Stimulated activated naive B cell treated with anti-CD40 and anti-IgM and Interleukin-4, amounts not matched to agents 10 μg/mL and 1 μg/mL and 100 μg/mL, for 72 hours (primary cell): ENCODE results near the gene TLR5.

Experiments
- ATAC-seq, 2 donors: fragments of 150-1000 bp; cut with Tn5 transposase; replicated peaks; 2 replicates each; pipeline ENCODE4 v1.10.0; 2021; ENCODE audit warnings: moderate library complexity in 1 of 2
- DNase-seq: peaks from one replicate; pipeline ENCODE4 v3.0.0; 2021
- H3K27ac Mint-ChIP-seq: one replicate; pipeline ENCODE4 v1.8.0; 2022; ENCODE audit warnings: mild to moderate bottlenecking, mixed read lengths
- H3K27me3 Mint-ChIP-seq, 2 donors: one replicate each; pipeline ENCODE4 v1.8.0; 2022; ENCODE audit warnings: mixed read lengths in 2 of 2
- H3K36me3 Mint-ChIP-seq, 2 donors: one replicate each; pipeline ENCODE4 v1.8.0; 2022; ENCODE audit warnings: mixed read lengths in 2 of 2, mild to moderate bottlenecking in 1 of 2
- H3K4me1 Mint-ChIP-seq, 2 donors: one replicate each; pipeline ENCODE4 v1.8.0; 2022; ENCODE audit warnings: mixed read lengths in 2 of 2, mild to moderate bottlenecking in 1 of 2
- H3K4me3 Mint-ChIP-seq, 2 donors: one replicate each; pipeline ENCODE4 v1.8.0; 2022; ENCODE audit warnings: mild to moderate bottlenecking in 2 of 2, mixed read lengths in 2 of 2, moderate library complexity in 1 of 2
- H3K9me3 Mint-ChIP-seq, 2 donors: one replicate each; pipeline ENCODE4 v1.8.0; 2022; ENCODE audit warnings: mixed read lengths in 2 of 2, mild to moderate bottlenecking in 1 of 2

Gene TLR5

GRCh38 chr1:223082914-223083313 lies 60.1 kb downstream of the TLR5 start:
- Mint-ChIP-seq H3K4me3 (no peak overlapping the region), H3K27me3 (no peaks in the 10 kb centered on the region), H3K36me3 (no peaks in the 10 kb centered on the region), H3K9me3 (no peaks in the 10 kb centered on the region), H3K27ac (no peak overlapping the region), H3K4me1 (peaks cover 0 to 8% of the 10 kb centered on the region in 2 donors)
- DNase-seq = no peak
- ATAC-seq = no peak

- Mint-ChIP-seq H3K27ac (peak overlapping the region; percentile 82), H3K4me1 (peaks cover 0 to 8% of the 10 kb centered on the region in 2 donors), H3K9me3 (no peaks in the 10 kb centered on the region), H3K36me3 (no peaks in the 10 kb centered on the region), H3K4me3 (peak overlapping the region; percentile 81 to 85), H3K27me3 (no peaks in the 10 kb centered on the region)
- ATAC-seq (peak; percentile 96 to 98), DNase-seq (peak; percentile 69)
Measured at GRCh38 chr1:223081181-223081994, 61.7 kb downstream of the TLR5 start.

- H3K27me3 Mint-ChIP-seq = peaks cover 0 to under 1% of the 10 kb centered on the region in 2 donors
- H3K4me1 Mint-ChIP-seq = peaks cover 0 to 8% of the 10 kb centered on the region in 2 donors
- no peak for DNase-seq
- ATAC-seq = no peak
- H3K4me3 Mint-ChIP-seq = no peak overlapping the region
- H3K36me3 Mint-ChIP-seq = no peaks in the 10 kb centered on the region
- no peaks in the 10 kb centered on the region for H3K9me3 Mint-ChIP-seq
- no peak overlapping the region for H3K27ac Mint-ChIP-seq
Measured at GRCh38 chr1:223079498-223079897, 63.5 kb downstream of the TLR5 start.

- no peak for ATAC-seq
- Mint-ChIP-seq H3K27ac (no peak overlapping the region), H3K4me1 (peaks cover 0 to 8% of the 10 kb centered on the region in 2 donors), H3K4me3 (no peak overlapping the region), H3K27me3 (peaks cover 5 to 12% of the 10 kb centered on the region in 2 donors), H3K9me3 (no peaks in the 10 kb centered on the region), H3K36me3 (no peaks in the 10 kb centered on the region)
- no peak for DNase-seq
Measured at GRCh38 chr1:223077247-223077833, 65.7 kb downstream of the TLR5 start.

GRCh38 chr1:223076362-223076761 lies 66.7 kb downstream of the TLR5 start:
- Mint-ChIP-seq H3K9me3 (no peaks in the 10 kb centered on the region), H3K4me1 (peaks cover 0 to 6% of the 10 kb centered on the region in 2 donors), H3K4me3 (no peak overlapping the region), H3K36me3 (no peaks in the 10 kb centered on the region), H3K27ac (no peak overlapping the region), H3K27me3 (peaks cover 7 to 12% of the 10 kb centered on the region in 2 donors)
- no peak for DNase-seq
- no peak for ATAC-seq

GRCh38 chr1:223075834-223076233 lies 67.2 kb downstream of the TLR5 start:
- DNase-seq (no peak), ATAC-seq (no peak)
- H3K27ac Mint-ChIP-seq = no peak overlapping the region
- no peak overlapping the region for H3K4me3 Mint-ChIP-seq
- peaks cover 7 to 12% of the 10 kb centered on the region in 2 donors for H3K27me3 Mint-ChIP-seq
- no peaks in the 10 kb centered on the region for H3K9me3 Mint-ChIP-seq
- H3K4me1 Mint-ChIP-seq = peaks cover 0 to 1% of the 10 kb centered on the region in 2 donors
- H3K36me3 Mint-ChIP-seq = no peaks in the 10 kb centered on the region

GRCh38 chr1:223074445-223075300 lies 68.4 kb downstream of the TLR5 start:
- Mint-ChIP-seq H3K9me3 (no peaks in the 10 kb centered on the region), H3K27ac (no peak overlapping the region), H3K4me1 (no peaks in the 10 kb centered on the region), H3K36me3 (no peaks in the 10 kb centered on the region), H3K27me3 (peaks cover 7 to 12% of the 10 kb centered on the region in 2 donors), H3K4me3 (no peak overlapping the region)
- ATAC-seq (no peak), DNase-seq (no peak)

- H3K9me3 Mint-ChIP-seq = no peaks in the 10 kb centered on the region
- no peak overlapping the region for H3K27ac Mint-ChIP-seq
- H3K4me3 Mint-ChIP-seq = no peak overlapping the region
- ATAC-seq (no peak), DNase-seq (no peak)
- H3K4me1 Mint-ChIP-seq = no peaks in the 10 kb centered on the region
- no peaks in the 10 kb centered on the region for H3K36me3 Mint-ChIP-seq
- peaks cover 7% of the 10 kb centered on the region in 2 donors for H3K27me3 Mint-ChIP-seq
Measured at GRCh38 chr1:223068900-223069665, 74.0 kb downstream of the TLR5 start.

- ATAC-seq = no peak
- H3K9me3 Mint-ChIP-seq = no peaks in the 10 kb centered on the region
- H3K27ac Mint-ChIP-seq = no peak overlapping the region
- no peak for DNase-seq
- no peaks in the 10 kb centered on the region for H3K4me1 Mint-ChIP-seq
- H3K27me3 Mint-ChIP-seq = peaks cover 0 to 3% of the 10 kb centered on the region in 2 donors
- H3K36me3 Mint-ChIP-seq = no peaks in the 10 kb centered on the region
- no peak overlapping the region for H3K4me3 Mint-ChIP-seq
Measured at GRCh38 chr1:223067914-223068313, 75.1 kb downstream of the TLR5 start.

GRCh38 chr1:223066415-223066814 lies 76.6 kb downstream of the TLR5 start:
- H3K27me3 Mint-ChIP-seq = no peaks in the 10 kb centered on the region
- no peaks in the 10 kb centered on the region for H3K9me3 Mint-ChIP-seq
- no peaks in the 10 kb centered on the region for H3K4me1 Mint-ChIP-seq

GRCh38 chr1:223062177-223062576 lies 80.9 kb downstream of the TLR5 start:
- H3K4me3 Mint-ChIP-seq = no peak overlapping the region
- H3K27me3 Mint-ChIP-seq = no peaks in the 10 kb centered on the region
- no peaks in the 10 kb centered on the region for H3K9me3 Mint-ChIP-seq
- no peaks in the 10 kb centered on the region for H3K4me1 Mint-ChIP-seq
- ATAC-seq = no peak
- DNase-seq = no peak
- no peaks in the 10 kb centered on the region for H3K36me3 Mint-ChIP-seq
- H3K27ac Mint-ChIP-seq = no peak overlapping the region

More at GRCh38 chr1:223066415-223066814, 76.6 kb downstream of the TLR5 start:
- no peaks in the 10 kb centered on the region for H3K36me3 Mint-ChIP-seq
- DNase-seq = no peak
- no peak overlapping the region for H3K4me3 Mint-ChIP-seq
- no peak overlapping the region for H3K27ac Mint-ChIP-seq
- ATAC-seq = no peak

GRCh38 chr1:223059526-223059925 lies 83.5 kb downstream of the TLR5 start:
- Mint-ChIP-seq H3K4me1 (no peaks in the 10 kb centered on the region), H3K27me3 (no peaks in the 10 kb centered on the region), H3K36me3 (no peaks in the 10 kb centered on the region), H3K27ac (no peak overlapping the region), H3K9me3 (no peaks in the 10 kb centered on the region), H3K4me3 (no peak overlapping the region)
- ATAC-seq (no peak), DNase-seq (no peak)
